RWPE1 (cell line): ENCODE results near the gene LRRC39.

ENCODE experiments used
- CTCF ChIA-PET: fragments of 350-600 bp; sonication (Branson Sonifier 250); formaldehyde crosslinking; extraction: SDS; loops from one replicate; lab custom pipeline; 2021; lab: Yijun Ruan, JAX
- POLR2A ChIA-PET: fragments of 400-600 bp; formaldehyde crosslinking; extraction: SDS; loops from one replicate; lab custom pipeline; 2020; ENCODE audit warnings: antibody characterized with exemption; ENCODE audit not compliant: low non-redundant PET; lab: Yijun Ruan, JAX
- DNase-seq: peaks from one replicate; pipeline ENCODE4 v3.0.0; 2012; ENCODE audit warnings: low spot score
- H3K27ac ChIP-seq: fragments of 450-650 bp; 2 replicates; pipeline ENCODE4 v1.5.1; 2017
- TF ChIP-seq, protein P1 (sequence below): fragments of 450-650 bp; conservative IDR thresholded peaks from 2 replicates; pipeline ENCODE4 v1.5.1; 2017; ENCODE audit warnings: low read depth, mild to moderate bottlenecking

Gene LRRC39

DNA sequence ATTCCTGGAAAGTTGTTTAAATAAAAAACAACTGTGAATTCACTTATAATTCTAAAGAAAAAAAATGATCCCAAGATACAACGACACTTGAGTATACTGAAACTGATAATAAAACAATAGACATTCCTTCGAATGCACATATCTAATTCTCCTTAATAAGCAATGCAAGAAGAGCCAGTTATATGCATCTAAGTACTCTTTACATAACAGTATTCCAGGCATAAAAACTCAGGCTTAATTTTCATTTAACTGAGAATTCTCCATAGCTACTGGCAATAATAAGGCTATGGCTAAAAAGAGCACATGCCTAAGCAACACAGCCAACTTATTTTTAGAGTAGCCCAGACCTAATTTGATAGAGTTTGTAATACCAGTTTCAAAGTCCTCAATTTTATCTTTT lies 76.5 kb downstream of the LRRC39 start:
- POLR2A ChIA-PET: no interaction called here
- TF ChIP-seq, protein P1, sequence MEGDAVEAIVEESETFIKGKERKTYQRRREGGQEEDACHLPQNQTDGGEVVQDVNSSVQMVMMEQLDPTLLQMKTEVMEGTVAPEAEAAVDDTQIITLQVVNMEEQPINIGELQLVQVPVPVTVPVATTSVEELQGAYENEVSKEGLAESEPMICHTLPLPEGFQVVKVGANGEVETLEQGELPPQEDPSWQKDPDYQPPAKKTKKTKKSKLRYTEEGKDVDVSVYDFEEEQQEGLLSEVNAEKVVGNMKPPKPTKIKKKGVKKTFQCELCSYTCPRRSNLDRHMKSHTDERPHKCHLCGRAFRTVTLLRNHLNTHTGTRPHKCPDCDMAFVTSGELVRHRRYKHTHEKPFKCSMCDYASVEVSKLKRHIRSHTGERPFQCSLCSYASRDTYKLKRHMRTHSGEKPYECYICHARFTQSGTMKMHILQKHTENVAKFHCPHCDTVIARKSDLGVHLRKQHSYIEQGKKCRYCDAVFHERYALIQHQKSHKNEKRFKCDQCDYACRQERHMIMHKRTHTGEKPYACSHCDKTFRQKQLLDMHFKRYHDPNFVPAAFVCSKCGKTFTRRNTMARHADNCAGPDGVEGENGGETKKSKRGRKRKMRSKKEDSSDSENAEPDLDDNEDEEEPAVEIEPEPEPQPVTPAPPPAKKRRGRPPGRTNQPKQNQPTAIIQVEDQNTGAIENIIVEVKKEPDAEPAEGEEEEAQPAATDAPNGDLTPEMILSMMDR: no peak
- CTCF ChIA-PET: no interaction called here
- no peak overlapping the region for H3K27ac ChIP-seq
- DNase-seq: no peak

DNA sequence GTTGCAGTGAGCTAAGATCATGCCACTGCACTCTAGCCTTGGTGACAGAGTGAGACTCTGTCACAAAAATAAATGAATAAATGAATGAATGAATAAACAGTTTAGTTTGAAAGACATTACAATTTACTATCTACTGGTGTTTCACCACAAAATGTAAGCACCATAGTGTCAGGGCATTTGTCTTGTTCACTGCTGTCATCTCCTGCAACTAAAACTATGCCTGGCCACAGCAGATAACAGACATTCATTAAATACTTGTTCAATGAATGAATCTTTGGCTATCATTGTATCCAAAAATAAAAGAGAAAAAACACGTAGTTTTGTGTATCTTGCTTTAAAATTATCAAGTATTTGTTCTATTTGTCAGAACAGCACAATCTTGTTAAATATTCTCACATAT lies 77.9 kb downstream of the LRRC39 start:
- TF ChIP-seq, protein P1: no peak
- ChIA-PET POLR2A (no interaction called here), CTCF (interaction anchor here (0.6 kb wide), 1 partner anchor 58 kb away, joined by 3 read pairs; no protein-coding TSS in a partner anchor)
- no peak overlapping the region for H3K27ac ChIP-seq
- DNase-seq: no peak
